ENCODE data around the gene DNMT3L.

The DNMT3L gene

DNA sequence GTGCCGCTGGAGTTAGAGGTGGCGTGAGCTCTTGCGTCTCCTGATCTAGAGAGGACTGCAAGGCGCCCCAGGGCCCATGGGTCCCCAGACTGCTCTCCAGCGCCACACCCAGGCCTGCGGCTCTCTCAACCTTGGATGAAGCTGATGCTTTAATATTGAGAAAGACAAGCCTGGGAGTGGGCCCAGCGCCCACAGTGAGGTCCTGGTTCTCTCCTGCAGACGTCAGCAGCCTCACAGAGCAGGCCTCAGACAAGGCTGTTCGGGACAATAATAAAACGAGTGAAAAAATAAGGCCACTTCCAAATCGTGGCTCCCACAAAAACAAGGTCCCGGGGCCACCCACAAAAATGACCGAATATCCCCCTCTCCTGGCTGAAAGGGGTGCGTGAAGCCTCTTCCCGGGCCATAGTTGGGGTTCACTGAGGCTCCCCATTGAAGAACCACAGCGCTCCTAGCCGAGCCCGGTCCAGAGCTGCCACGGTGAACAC, 6.0 kb upstream of the DNMT3L start:
- H3K4me3 ChIP-seq (ENCODE audit: control insufficient read depth, low read depth, low read length) = no peak overlapping the region
- TF ChIP-seq, protein P1, sequence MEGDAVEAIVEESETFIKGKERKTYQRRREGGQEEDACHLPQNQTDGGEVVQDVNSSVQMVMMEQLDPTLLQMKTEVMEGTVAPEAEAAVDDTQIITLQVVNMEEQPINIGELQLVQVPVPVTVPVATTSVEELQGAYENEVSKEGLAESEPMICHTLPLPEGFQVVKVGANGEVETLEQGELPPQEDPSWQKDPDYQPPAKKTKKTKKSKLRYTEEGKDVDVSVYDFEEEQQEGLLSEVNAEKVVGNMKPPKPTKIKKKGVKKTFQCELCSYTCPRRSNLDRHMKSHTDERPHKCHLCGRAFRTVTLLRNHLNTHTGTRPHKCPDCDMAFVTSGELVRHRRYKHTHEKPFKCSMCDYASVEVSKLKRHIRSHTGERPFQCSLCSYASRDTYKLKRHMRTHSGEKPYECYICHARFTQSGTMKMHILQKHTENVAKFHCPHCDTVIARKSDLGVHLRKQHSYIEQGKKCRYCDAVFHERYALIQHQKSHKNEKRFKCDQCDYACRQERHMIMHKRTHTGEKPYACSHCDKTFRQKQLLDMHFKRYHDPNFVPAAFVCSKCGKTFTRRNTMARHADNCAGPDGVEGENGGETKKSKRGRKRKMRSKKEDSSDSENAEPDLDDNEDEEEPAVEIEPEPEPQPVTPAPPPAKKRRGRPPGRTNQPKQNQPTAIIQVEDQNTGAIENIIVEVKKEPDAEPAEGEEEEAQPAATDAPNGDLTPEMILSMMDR (IDR thresholded peaks at IDR 0.05; ENCODE audit: control insufficient read depth, insufficient read depth, low read depth, low read length, missing control alignments) = no peak
- DNase-seq (ENCODE audit: low read depth) = no peak

DNA sequence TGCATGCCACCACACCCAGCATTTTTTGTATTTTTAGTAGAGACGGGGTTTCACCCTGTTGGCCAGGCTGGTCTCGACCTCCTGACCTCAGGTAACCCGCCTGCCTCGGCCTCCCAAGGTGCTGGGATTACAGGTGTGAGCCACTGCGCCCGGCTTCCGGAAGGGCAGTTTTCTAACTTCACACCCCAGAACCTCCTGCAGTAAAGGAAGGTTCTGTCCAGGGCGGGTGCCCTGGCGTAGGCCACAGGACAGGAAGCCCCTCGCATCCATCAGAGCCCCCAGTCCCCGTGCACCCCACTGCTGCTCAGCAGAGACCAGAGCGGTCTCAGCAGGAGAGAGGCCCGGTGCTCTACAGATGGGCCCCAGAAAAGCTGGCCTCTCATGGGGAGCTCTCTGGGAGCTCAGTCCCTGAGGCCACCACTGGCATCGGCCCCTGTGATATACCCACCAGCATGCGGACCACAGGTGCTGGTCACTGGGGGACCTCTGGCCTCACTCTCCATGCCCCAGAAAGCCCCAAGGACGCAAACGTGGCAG, 4.1 kb upstream of the DNMT3L start:
- TF ChIP-seq, protein P1 (IDR thresholded peaks at IDR 0.05; ENCODE audit: control insufficient read depth, insufficient read depth, low read depth, low read length, missing control alignments) = no peak
- no peak for DNase-seq (ENCODE audit: low read depth)
- H3K4me3 ChIP-seq (ENCODE audit: control insufficient read depth, low read depth, low read length) = no peak overlapping the region

DNA sequence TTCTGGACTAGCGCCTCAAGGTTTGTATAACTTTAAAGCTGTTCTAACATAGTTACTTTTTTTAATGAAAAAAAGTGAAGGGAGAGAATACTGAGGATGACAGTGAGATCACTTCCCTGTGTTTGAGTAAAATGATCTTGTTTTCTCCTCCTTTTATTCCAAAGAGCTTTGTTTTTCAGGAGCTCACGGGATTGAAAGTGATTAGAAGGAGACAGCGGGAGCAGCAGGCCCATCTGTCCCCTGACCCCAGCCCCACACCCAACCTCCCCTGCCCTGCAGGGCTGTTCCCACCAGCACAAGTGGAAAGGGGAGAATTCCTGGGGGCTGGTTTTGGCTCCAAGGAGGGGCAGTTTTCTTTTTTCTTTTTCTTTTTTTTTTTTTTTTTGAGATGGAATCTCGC, 2.1 kb upstream of the DNMT3L start:
- DNase-seq (ENCODE audit: low read depth) = no peak
- TF ChIP-seq, protein P1 (IDR thresholded peaks at IDR 0.05; ENCODE audit: control insufficient read depth, insufficient read depth, low read depth, low read length, missing control alignments) = no peak
- H3K4me3 ChIP-seq (ENCODE audit: control insufficient read depth, low read depth, low read length) = no peak overlapping the region

DNA sequence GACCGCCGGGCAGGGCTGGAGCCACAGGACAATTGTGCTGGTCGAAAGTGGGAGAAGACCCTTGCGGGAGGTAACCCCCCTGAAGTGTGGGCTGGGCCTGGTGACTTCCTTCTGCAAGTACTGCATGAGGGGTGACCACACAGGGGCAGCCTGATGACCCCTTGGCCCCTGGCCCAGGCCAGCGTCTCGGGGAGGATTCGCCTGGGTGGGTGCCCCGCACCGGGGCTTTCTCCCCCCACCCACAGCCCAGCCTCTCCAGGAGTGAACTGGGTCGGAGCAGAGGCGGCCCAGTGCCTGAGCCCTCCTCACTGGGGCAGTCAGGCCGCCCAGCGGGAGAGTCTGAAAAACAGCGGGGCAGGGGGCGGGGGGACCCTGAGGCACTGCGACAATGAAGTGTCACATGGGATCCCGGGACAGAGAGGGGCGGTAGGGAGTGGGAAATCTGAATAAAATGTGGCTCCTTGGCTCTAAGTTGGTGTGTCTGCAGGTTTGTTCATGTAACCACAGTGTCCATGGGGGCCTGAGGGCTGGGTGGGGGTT, 1.6 kb upstream of the DNMT3L start:
- H3K4me3 ChIP-seq (ENCODE audit: control insufficient read depth, low read depth, low read length) = no peak overlapping the region
- DNase-seq (ENCODE audit: low read depth) = no peak
- TF ChIP-seq, protein P1 (IDR thresholded peaks at IDR 0.05; ENCODE audit: control insufficient read depth, insufficient read depth, low read depth, low read length, missing control alignments) = no peak

DNA sequence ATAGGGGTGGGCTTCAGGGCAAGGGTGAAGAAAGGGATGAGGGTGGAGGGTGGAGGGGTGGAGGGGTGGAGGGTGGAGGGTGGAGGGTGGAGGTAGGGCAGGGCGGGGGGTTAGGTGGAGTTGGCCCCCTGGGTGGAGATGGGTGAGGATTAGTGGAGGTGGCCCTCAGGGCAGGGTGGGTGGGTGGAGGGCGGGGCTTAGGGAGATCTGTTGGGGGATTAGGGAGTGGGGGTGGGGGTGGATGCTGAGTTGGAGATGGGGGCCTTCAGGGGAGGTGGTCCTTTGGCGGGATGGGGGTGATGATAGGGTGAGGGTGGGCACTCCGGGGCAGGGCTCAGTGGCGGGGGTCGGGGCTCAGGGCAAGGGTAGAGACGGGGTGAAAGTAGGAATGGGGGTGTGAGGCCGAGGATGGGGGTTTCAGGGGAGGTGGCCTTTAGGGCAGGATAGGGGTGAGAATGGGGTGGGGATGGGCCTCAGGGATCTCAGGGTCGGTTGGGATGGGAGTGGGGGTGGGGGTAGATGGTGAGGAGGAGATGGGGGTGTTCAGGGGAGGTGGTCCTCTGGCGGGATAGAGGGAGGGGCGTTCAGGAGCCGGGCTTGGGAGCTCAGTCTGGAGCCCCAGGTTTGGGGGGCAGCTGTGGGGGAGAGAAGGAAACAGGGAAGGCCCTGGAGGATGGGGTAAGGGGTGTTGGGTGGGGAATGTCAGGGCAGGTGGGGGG, 800 bp upstream of the DNMT3L start:
- no peak overlapping the region for H3K4me3 ChIP-seq (ENCODE audit: control insufficient read depth, low read depth, low read length)
- no peak for DNase-seq (ENCODE audit: low read depth)
- TF ChIP-seq, protein P1 (IDR thresholded peaks at IDR 0.05; ENCODE audit: control insufficient read depth, insufficient read depth, low read depth, low read length, missing control alignments) = no peak

DNA sequence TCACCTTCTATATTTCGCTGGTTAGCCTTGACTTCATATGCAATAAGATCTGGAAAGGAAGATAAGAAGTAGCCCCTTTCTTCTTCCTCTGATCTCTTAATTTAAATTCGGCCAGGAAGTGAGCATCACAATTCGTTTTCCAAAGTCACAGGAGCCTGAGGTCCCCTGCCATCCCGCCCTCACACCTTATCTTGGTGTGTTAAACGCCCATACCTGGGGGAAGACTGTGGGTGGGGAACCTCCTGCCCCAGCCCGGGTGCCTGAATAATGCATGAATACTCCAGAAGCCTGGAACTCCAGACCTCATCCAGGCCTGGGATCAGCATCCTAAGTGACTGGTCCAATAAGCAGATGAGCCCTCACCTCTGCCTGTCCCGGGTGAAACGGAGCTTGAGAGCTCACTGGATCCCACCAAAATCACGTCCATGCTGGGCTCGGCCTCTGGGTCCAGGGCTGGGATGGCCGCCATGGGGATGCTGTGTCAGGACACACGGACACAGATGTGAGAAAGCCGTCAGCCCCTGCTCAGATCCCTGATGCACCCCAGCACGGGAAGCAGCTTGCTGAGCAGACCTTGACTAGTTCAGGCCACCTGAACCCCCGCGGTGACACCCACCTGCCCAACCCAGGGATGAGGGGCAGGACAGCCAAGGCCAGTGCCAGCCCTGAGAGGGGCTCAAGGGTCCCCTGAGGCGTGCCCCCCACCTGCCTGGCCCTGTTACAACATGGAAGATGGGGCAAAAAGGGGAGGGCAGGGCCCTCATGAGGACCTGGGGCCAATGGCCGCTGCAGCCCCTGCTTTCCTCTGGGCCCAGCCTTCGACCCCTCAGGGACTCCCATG, 686 bp downstream of the DNMT3L start:
- no peak for DNase-seq (ENCODE audit: low read depth)
- H3K4me3 ChIP-seq (ENCODE audit: control insufficient read depth, low read depth, low read length) = no peak overlapping the region

More for the DNA sequence above, 686 bp downstream of the DNMT3L start:
- TF ChIP-seq, protein P1 (IDR thresholded peaks at IDR 0.05; ENCODE audit: control insufficient read depth, insufficient read depth, low read depth, low read length, missing control alignments) = no peak

Measured in AG09309 (cell line).